PC-9 (cell line): ENCODE data around the gene ZFP3.

ENCODE experiments used
- EZH2 ChIP-seq: fragments of 200-600 bp; sonication (generic); IDR thresholded peaks from 2 replicates; pipeline ENCODE4 v1.8.0; 2017; ENCODE audit warnings: antibody characterized with exemption, low read depth
- TF ChIP-seq, protein P1 (sequence below): fragments of 200-600 bp; sonication (generic); conservative IDR thresholded peaks from 2 replicates; pipeline ENCODE4 v1.6.1; 2017; ENCODE audit warnings: mixed run types, antibody characterized with exemption, mild to moderate bottlenecking, moderate library complexity

DNA sequence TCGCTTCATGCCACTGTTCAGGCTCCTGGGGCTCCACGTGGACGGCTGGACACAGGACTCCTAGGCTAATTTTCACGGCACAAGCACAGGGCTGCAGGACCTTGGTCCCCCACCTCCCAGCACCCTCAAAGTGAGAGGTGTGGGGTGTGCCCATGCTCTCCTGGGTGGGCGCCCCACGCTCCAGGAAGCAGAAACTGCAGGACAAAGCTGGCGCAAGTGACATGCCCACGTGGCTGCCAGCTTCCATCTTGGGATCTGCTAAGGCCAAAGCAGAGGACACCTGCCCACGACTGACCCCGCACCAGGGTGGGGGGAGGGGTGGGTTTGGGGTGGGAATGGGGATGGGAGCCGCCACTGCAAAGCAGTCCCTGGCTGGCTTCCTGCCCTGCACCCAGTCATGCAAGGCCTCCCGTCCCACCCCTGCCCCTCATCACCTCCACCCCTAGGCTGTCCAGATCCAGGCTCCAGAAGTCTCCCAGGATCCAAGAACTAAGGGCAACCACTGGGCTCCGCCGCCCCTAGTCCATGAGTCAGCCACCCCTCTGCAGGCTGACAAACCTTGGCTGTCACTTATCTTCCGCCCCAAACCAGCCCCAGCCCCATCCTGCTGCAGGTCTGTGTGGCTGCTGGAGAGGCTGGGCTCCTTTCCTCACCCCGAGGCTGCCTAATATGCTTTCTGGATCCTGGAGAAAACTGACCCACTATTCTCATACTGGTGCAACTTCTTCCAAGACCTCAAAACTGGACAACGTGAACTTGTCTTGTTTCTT lies 48.6 kb downstream of the ZFP3 start:
- TF ChIP-seq EZH2 = no peak
- TF ChIP-seq, protein P1, sequence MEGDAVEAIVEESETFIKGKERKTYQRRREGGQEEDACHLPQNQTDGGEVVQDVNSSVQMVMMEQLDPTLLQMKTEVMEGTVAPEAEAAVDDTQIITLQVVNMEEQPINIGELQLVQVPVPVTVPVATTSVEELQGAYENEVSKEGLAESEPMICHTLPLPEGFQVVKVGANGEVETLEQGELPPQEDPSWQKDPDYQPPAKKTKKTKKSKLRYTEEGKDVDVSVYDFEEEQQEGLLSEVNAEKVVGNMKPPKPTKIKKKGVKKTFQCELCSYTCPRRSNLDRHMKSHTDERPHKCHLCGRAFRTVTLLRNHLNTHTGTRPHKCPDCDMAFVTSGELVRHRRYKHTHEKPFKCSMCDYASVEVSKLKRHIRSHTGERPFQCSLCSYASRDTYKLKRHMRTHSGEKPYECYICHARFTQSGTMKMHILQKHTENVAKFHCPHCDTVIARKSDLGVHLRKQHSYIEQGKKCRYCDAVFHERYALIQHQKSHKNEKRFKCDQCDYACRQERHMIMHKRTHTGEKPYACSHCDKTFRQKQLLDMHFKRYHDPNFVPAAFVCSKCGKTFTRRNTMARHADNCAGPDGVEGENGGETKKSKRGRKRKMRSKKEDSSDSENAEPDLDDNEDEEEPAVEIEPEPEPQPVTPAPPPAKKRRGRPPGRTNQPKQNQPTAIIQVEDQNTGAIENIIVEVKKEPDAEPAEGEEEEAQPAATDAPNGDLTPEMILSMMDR = no peak
